GM12891 (cell line): Measurements from ENCODE around the gene PER2.

Experiments used
- POLR2A ChIP-seq: IDR thresholded peaks from 2 replicates; pipeline ENCODE4 v1.6.1; 2011; ENCODE audit warnings: low read depth, low read length, control low read depth
- POLR2AphosphoS5 ChIP-seq: IDR thresholded peaks from 2 replicates; pipeline ENCODE4 v1.6.1; 2011; ENCODE audit warnings: low read depth, low read length, control low read depth
- POU2F2 ChIP-seq: IDR thresholded peaks from 2 replicates; pipeline ENCODE4 v1.6.1; 2011; ENCODE audit warnings: low read depth, mild to moderate bottlenecking, control low read depth, low read length, moderate library complexity
- SPI1 ChIP-seq: IDR thresholded peaks from 2 replicates; pipeline ENCODE4 v1.6.1; 2011; ENCODE audit warnings: low read depth, low read length, control low read depth
- TAF1 ChIP-seq: IDR thresholded peaks from 2 replicates; pipeline ENCODE4 v1.6.1; 2011; ENCODE audit warnings: low read depth, low read length, control low read depth

GRCh38 chr2:238242731-238243495 lies 45.5 kb downstream of the PER2 start:
- no peak for TF ChIP-seq POLR2A
- no peak for TF ChIP-seq TAF1
- no peak for TF ChIP-seq POLR2AphosphoS5
- no peak for TF ChIP-seq POU2F2
- TF ChIP-seq SPI1, result no peak
